K562 (cell line): Measurements from ENCODE around the gene SCN5A. TPM values are rescaled to one million over a fixed set of nuclear protein-coding genes. Genes with fewer than 3 reads are reported as not detected.

Experiments used
- ATAC-seq: fragments of 200-7000 bp; cut with Tn5 transposase; 3 replicates; pipeline ENCODE4 v1.9.1; 2020; ENCODE audit warnings: moderate library complexity
- BruUV-seq: library from RNA; stranded (reverse); fragments of 400-500 nt; replicated peaks from 2 replicates; lab custom pipeline; 2021; lab: Mats Ljungman, UMichigan
- CTCF ChIA-PET: fragments of 300-600 bp; formaldehyde crosslinking; extraction: SDS; loops from one replicate; lab custom pipeline; 2021; ENCODE audit warnings: low intra/inter-chr PET ratio; lab: Yijun Ruan, JAX
- POLR2A ChIA-PET: fragments of 300-600, 350-650 bp; sonication (Branson Sonifier 250); formaldehyde crosslinking; extraction: SDS; loops from one replicate; lab custom pipeline; 2021; ENCODE audit warnings: antibody characterized with exemption, inconsistent platforms; lab: Yijun Ruan, JAX
- DNase-seq, 4 experiments: peaks; one replicate each; pipeline versions ENCODE4 v3.0.0 to v3.0.0-alpha.2; 2011 to 2018; ENCODE audit warnings: low spot score in 3 of 4, mixed read lengths in 3 of 4; ENCODE audit errors: extremely low read depth in 1 of 4
- FAIRE-seq: peaks from 2 replicates; lab custom pipeline; 2011; peaks lifted over from hg19 to GRCh38; lab: Jason Lieb, UNC
- H2AFZ ChIP-seq: 2 replicates; pipeline ENCODE4 v1.6.0; 2011; ENCODE audit warnings: low read depth, low read length, control low read depth, inconsistent platforms
- H3K27ac ChIP-seq: fragments of 200-600 bp; 3 replicates; pipeline ENCODE4 v1.8.0; 2011; ENCODE audit warnings: low read depth, mild to moderate bottlenecking, control low read depth, inconsistent platforms, low read length, moderate library complexity, mixed read lengths; ENCODE audit errors: extremely low read depth
- H3K27me3 ChIP-seq, 2 experiments: fragments of 300-600 bp in 1 of 2; 2 replicates in 1 of 2; 3 replicates in 1 of 2; pipeline versions ENCODE4 v1.6.0 to v1.8.0; 2011; ENCODE audit warnings: inconsistent platforms in 2 of 2, low read length in 2 of 2, mild to moderate bottlenecking in 1 of 2, mixed read lengths in 1 of 2, moderate library complexity in 1 of 2; ENCODE audit not compliant: control insufficient read depth in 2 of 2, insufficient read depth in 2 of 2
- H3K36me3 ChIP-seq: fragments of 300-600 bp; 3 replicates; pipeline ENCODE4 v1.8.0; 2011; ENCODE audit warnings: mild to moderate bottlenecking, low read length, inconsistent platforms; ENCODE audit not compliant: control insufficient read depth, insufficient read depth
- H3K4me1 ChIP-seq, 2 experiments: fragments of 200-600 bp in 1 of 2; replicated peaks in 1 of 2; 2 replicates in 1 of 2; 3 replicates in 1 of 2; pipeline versions ENCODE4 v1.5.1 to v1.8.0; 2011; ENCODE audit warnings: inconsistent platforms in 2 of 2, low read length in 2 of 2, mild to moderate bottlenecking in 1 of 2, mixed read lengths in 1 of 2, moderate library complexity in 1 of 2; ENCODE audit not compliant: control insufficient read depth in 2 of 2, insufficient read depth in 2 of 2
- H3K4me2 ChIP-seq: 2 replicates; pipeline ENCODE4 v1.6.1; 2011; ENCODE audit warnings: low read length, control low read depth, inconsistent platforms, mixed read lengths; ENCODE audit not compliant: insufficient read depth
- H3K4me3 ChIP-seq: fragments of 200-600 bp; sonication (generic), shearing (Covaris generic); 2 replicates; pipeline ENCODE4 v1.5.1; 2016; ENCODE audit warnings: control low read depth, inconsistent platforms
- H3K79me2 ChIP-seq: fragments of 200-600 bp; 3 replicates; pipeline ENCODE4 v1.8.0; 2011; ENCODE audit warnings: low read length, inconsistent platforms; ENCODE audit not compliant: control insufficient read depth, insufficient read depth
- H3K9ac ChIP-seq, 2 experiments: 2 replicates each; pipeline versions ENCODE4 v1.6.0 to v1.6.1; 2011; ENCODE audit warnings: low read depth in 2 of 2, low read length in 2 of 2, control low read depth in 1 of 2, inconsistent platforms in 1 of 2, mild to moderate bottlenecking in 1 of 2, mixed read lengths in 1 of 2; ENCODE audit not compliant: insufficient read depth in 1 of 2
- H3K9me1 ChIP-seq: one replicate; pipeline ENCODE4 v1.6.0; 2011; ENCODE audit warnings: inconsistent platforms, mild to moderate bottlenecking, low read length, moderate library complexity; ENCODE audit not compliant: control insufficient read depth, insufficient read depth
- H3K9me3 ChIP-seq: replicated peaks from 2 replicates; pipeline ENCODE4 v1.5.1; 2011; ENCODE audit warnings: low read depth, low read length, inconsistent platforms; ENCODE audit not compliant: control insufficient read depth, insufficient read depth
- H4K20me1 ChIP-seq: replicated peaks from 2 replicates; pipeline ENCODE4 v1.6.1; 2011; ENCODE audit warnings: low read length, inconsistent platforms, mixed read lengths; ENCODE audit not compliant: control insufficient read depth, insufficient read depth
- CREM ChIP-seq: IDR thresholded peaks from 2 replicates; pipeline ENCODE4 v1.6.1; 2014; ENCODE audit warnings: antibody characterized with exemption, low read depth
- CTBP1 ChIP-seq: fragments of 450-650 bp; IDR thresholded peaks from 2 replicates; pipeline ENCODE4 v1.6.1; 2016; ENCODE audit warnings: borderline replicate concordance
- GTF2F1 ChIP-seq: IDR thresholded peaks from 2 replicates; pipeline ENCODE4 v1.6.1; 2011; ENCODE audit warnings: low read depth, low read length, improper control_type of control experiment
- MCM3 ChIP-seq: fragments of 450-650 bp; IDR thresholded peaks from 2 replicates; pipeline ENCODE4 v1.6.1; 2016
- MCM7 ChIP-seq, 2 experiments: fragments of 450-650 bp; IDR thresholded peaks; 2 replicates each; pipeline ENCODE4 v1.6.1; 2016 to 2018
- PHB ChIP-seq: fragments of 250-450 bp; sonication (Bioruptor Pico); IDR thresholded peaks from 2 replicates; pipeline ENCODE4 v1.5.0; 2021
- RBM14 ChIP-seq: fragments of 200-400 bp; formaldehyde crosslinking; IDR thresholded peaks from 2 replicates; pipeline ENCODE4 v1.6.1; 2018; ENCODE audit warnings: low read depth, mild to moderate bottlenecking, low read length, moderate library complexity, borderline replicate concordance; ENCODE audit not compliant: insufficient read depth
- SPI1 ChIP-seq: IDR thresholded peaks from 2 replicates; pipeline ENCODE4 v1.6.1; 2011; ENCODE audit warnings: low read depth, low read length, control low read depth, borderline replicate concordance
- SRSF7 ChIP-seq: fragments of 200-400 bp; formaldehyde crosslinking; optimal IDR thresholded peaks from 2 replicates; pipeline ENCODE3; 2017; ENCODE audit warnings: mild to moderate bottlenecking, low read depth, low read length
- ZSCAN29 ChIP-seq: fragments of 450-650 bp; IDR thresholded peaks from 2 replicates; pipeline ENCODE4 v1.6.1; 2017
- WGBS: fragments of 100-300 bp; shearing (Covaris generic); methylation state at CpG from one replicate; pipeline ENCODE4 v1.1.6; 2016; ENCODE audit warnings: low coverage, mixed read lengths; ENCODE audit not compliant: insufficient coverage; ENCODE audit errors: missing lambda C conversion rate; 5-methylcytosine and 5-hydroxymethylcytosine counted together
- in situ Hi-C: fragments of 300-500 bp; cut with MboI; formaldehyde crosslinking; loops from 4 replicates; pipeline ENCODE4 v1.15.0; 2018; ENCODE audit warnings: inconsistent platforms, mixed read lengths
- intact Hi-C: fragments of 100-400 bp; cut with micrococcal nuclease; formaldehyde crosslinking; loops from 2 replicates; pipeline ENCODE4 v1.14.2; 2022
- polyA plus RNA-seq, 8 experiments: library from polyadenylated mRNA; depleted of rRNA in 4 of 8; stranded (reverse) in 5 of 8; unstranded in 3 of 8; fragments of >200 nt; fragmentation: Nextera tagmentation in 2 of 8; fragmentation: Illumina TruSeq in 1 of 8; extraction: Ambion mirVana in 2 of 8; extraction: Trizol in 1 of 8; gene quantifications; 2 replicates each; pipeline versions ENCODE4 v1.2.1 to v1.2.3, GENCODE V29; 2011 to 2014; ENCODE audit warnings: inconsistent platforms in 1 of 8, missing spikeins in 1 of 8
- total RNA-seq, 7 experiments: library from RNA; depleted of rRNA in 6 of 7; stranded (reverse); fragments of >200 nt in 6 of 7; fragmentation: Illumina TruSeq in 2 of 7; extraction: Trizol in 2 of 7; gene quantifications; 2 replicates each; pipeline versions ENCODE4 v1.2.1 to v1.2.3, GENCODE V29; 2011 to 2021; ENCODE audit warnings: low replicate concordance in 1 of 7
- TF ChIP-seq, protein P1 (sequence below): fragments of 250-450 bp; sonication (Bioruptor Pico); IDR thresholded peaks from 2 replicates; pipeline ENCODE4 v1.8.0; 2022; ENCODE audit warnings: moderate library complexity, mild to moderate bottlenecking, inconsistent platforms
- TF ChIP-seq, protein P2 (sequence below): fragments of 200-400 bp; formaldehyde crosslinking; IDR thresholded peaks from 2 replicates; pipeline ENCODE4 v1.6.1; 2017; ENCODE audit warnings: mild to moderate bottlenecking, low read depth, low read length, moderate library complexity

Gene SCN5A
- total and polyA plus RNA-seq, 9 of the 15 experiments (the other 6 are each of a cell fraction or from before 2014, with no cell fraction given), result 0.07 to 1.4 (median 0.21) TPM; not detected in 2

DNA sequence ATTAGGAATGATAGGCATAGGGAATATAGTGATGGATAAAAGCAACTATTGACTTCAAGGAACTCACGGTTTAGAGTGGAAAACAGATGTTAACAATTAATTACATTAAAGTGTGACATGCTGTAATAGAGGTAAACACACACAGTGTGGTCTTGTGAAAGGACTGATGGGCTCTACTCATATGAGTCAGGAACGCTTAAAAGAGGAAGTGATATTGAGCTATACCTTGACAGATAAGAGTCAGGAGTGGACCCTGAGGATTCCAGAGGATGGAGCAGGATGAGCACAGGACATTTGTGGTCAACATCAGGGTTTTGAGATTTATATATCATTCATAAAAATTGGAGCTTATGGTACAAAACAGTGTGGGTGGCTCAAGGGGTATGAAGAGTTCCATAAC, 142.4 kb downstream of the SCN5A start:
- no peak overlapping the region for H3K9ac ChIP-seq
- in situ Hi-C loops, result no loop called here
- POLR2A ChIA-PET, result interaction anchor here (0.6 kb wide), 1 partner anchor 47 kb away, joined by 4 read pairs; no protein-coding TSS in a partner anchor
- H3K4me2 ChIP-seq, result no peak overlapping the region
- peaks cover 33% of the 10 kb centered on the region for H3K36me3 ChIP-seq
- no peaks in the 10 kb centered on the region for H3K4me1 ChIP-seq
- H3K27ac ChIP-seq, result no peak overlapping the region
- CTCF ChIA-PET, result no interaction called here
- TF ChIP-seq CTBP1, result 0 out of 2 replicates have a peak, but pooled peaks have one; percentile 24
- no peak for TF ChIP-seq MCM7 (IDR thresholded peaks at IDR 0.05)
- no peak for TF ChIP-seq SRSF7
- peak; percentile 96 for TF ChIP-seq SPI1
- no peaks in the 10 kb centered on the region for H3K9me1 ChIP-seq
- H2AFZ ChIP-seq, result no peak overlapping the region
- ATAC-seq (peak; percentile 56), DNase-seq (no peak), FAIRE-seq (no peak)
- BruUV-seq, result no TSS peak
- H3K4me3 ChIP-seq, result no peak overlapping the region
- H3K79me2 ChIP-seq, result no peaks in the 10 kb centered on the region
- WGBS, result 52% methylated on average over 2 of the region's 2 CpGs
- no peaks in the 10 kb centered on the region for H4K20me1 ChIP-seq
- no peaks in the 10 kb centered on the region for H3K27me3 ChIP-seq
- H3K9me3 ChIP-seq, result no peaks in the 10 kb centered on the region
- intact Hi-C loops, result no loop called here

- H3K27me3 ChIP-seq, result no peaks in the 10 kb centered on the region
- WGBS, result 52% methylated on average over 2 of the region's 2 CpGs
- in situ Hi-C loops (no loop called here), intact Hi-C loops (no loop called here)
- CTCF ChIA-PET, result interaction anchor here (1.5 kb wide), 1 partner anchor 18 kb away, joined by 4 read pairs; no protein-coding TSS in a partner anchor
- DNase-seq (no peak), ATAC-seq (no peak), FAIRE-seq (no peak)
- H4K20me1 ChIP-seq, result peaks cover 2% of the 10 kb centered on the region
- H3K9me3 ChIP-seq, result no peaks in the 10 kb centered on the region
- peaks cover 4 to 5% of the 10 kb centered on the region in 2 experiments; a peak in 4 of 5 replicates for H3K4me1 ChIP-seq
- H3K79me2 ChIP-seq, result no peaks in the 10 kb centered on the region; the same call in 2 of the 3 replicates
- H3K36me3 ChIP-seq, result peaks cover 27% of the 10 kb centered on the region; the same call in 1 of the 3 replicates
- no peak overlapping the region for H2AFZ ChIP-seq
- no peaks in the 10 kb centered on the region for H3K9me1 ChIP-seq
- H3K27ac ChIP-seq, result no peak overlapping the region
- POLR2A ChIA-PET, result interaction anchor here (1.2 to 1.3 kb wide), 2 partner anchors 9 to 517 kb away, joined by 3 to 4 read pairs; no protein-coding TSS in a partner anchor
- H3K4me2 ChIP-seq, result no peak overlapping the region
- no TSS peak for BruUV-seq
- no peak overlapping the region for H3K4me3 ChIP-seq
- no peak overlapping the region for H3K9ac ChIP-seq
- TF ChIP-seq MCM3 (no peak), ZSCAN29 (no peak), PHB (CRISPR knock-in tag) (no peak), CREM (no peak), RBM14 (no peak), GTF2F1 (no peak)
- TF ChIP-seq, protein P1, sequence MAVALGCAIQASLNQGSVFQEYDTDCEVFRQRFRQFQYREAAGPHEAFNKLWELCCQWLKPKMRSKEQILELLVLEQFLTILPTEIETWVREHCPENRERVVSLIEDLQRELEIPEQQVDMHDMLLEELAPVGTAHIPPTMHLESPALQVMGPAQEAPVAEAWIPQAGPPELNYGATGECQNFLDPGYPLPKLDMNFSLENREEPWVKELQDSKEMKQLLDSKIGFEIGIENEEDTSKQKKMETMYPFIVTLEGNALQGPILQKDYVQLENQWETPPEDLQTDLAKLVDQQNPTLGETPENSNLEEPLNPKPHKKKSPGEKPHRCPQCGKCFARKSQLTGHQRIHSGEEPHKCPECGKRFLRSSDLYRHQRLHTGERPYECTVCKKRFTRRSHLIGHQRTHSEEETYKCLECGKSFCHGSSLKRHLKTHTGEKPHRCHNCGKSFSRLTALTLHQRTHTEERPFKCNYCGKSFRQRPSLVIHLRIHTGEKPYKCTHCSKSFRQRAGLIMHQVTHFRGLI (CRISPR knock-in tag), result no peak
- TF ChIP-seq, protein P2, sequence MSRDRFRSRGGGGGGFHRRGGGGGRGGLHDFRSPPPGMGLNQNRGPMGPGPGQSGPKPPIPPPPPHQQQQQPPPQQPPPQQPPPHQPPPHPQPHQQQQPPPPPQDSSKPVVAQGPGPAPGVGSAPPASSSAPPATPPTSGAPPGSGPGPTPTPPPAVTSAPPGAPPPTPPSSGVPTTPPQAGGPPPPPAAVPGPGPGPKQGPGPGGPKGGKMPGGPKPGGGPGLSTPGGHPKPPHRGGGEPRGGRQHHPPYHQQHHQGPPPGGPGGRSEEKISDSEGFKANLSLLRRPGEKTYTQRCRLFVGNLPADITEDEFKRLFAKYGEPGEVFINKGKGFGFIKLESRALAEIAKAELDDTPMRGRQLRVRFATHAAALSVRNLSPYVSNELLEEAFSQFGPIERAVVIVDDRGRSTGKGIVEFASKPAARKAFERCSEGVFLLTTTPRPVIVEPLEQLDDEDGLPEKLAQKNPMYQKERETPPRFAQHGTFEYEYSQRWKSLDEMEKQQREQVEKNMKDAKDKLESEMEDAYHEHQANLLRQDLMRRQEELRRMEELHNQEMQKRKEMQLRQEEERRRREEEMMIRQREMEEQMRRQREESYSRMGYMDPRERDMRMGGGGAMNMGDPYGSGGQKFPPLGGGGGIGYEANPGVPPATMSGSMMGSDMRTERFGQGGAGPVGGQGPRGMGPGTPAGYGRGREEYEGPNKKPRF, result no peak
Measured at GRCh38 chr3:38500688-38501417, 148.6 kb downstream of the SCN5A start.
